Activated CD4-positive, alpha-beta T cell treated with anti-CD3 and anti-CD28 coated beads, Interleukin-2, amount 10 ng/mL, durations not matched to agents 24 days and 14 days (primary cell): Measurements from ENCODE around the gene NLRX1. TPM values are rescaled to one million over a fixed set of nuclear protein-coding genes. Genes with fewer than 3 reads are reported as not detected.
A peak's percentile ranks its signal among the peaks of the same experiment; 100 is the strongest.
"Not testable (repeated sequence)": the region's sequence is repeated elsewhere in the genome, so short reads cannot be mapped to it uniquely, and the experiment has no call there.

ENCODE experiments used
- DNase-seq: peaks from one replicate; pipeline ENCODE4 v3.0.0; 2022
- H3K27ac Mint-ChIP-seq: one replicate; pipeline ENCODE4 v1.8.0; 2022; ENCODE audit warnings: mild to moderate bottlenecking, mixed read lengths
- H3K27me3 Mint-ChIP-seq: one replicate; pipeline ENCODE4 v1.8.0; 2022; ENCODE audit warnings: mixed read lengths
- H3K36me3 Mint-ChIP-seq: one replicate; pipeline ENCODE4 v1.8.0; 2022; ENCODE audit warnings: low read depth, mild to moderate bottlenecking, mixed read lengths
- H3K4me1 Mint-ChIP-seq: one replicate; pipeline ENCODE4 v1.8.0; 2021; ENCODE audit warnings: mixed read lengths
- H3K4me3 Mint-ChIP-seq: one replicate; pipeline ENCODE4 v1.8.0; 2022; ENCODE audit warnings: mild to moderate bottlenecking, moderate library complexity, mixed read lengths
- H3K9me3 Mint-ChIP-seq: one replicate; pipeline ENCODE4 v1.8.0; 2021; ENCODE audit warnings: mixed read lengths
- intact Hi-C: fragments of 100-400 bp; cut with micrococcal nuclease; formaldehyde crosslinking; loops from one replicate; pipeline ENCODE4 v1.15.1; 2023
- total RNA-seq: library from RNA; stranded (reverse); gene quantifications from 2 replicates; pipeline ENCODE4 v1.2.3, GENCODE V29; 2022

The NLRX1 gene
- total RNA-seq, 1 donor from 2014 or later, result 25.0 TPM

DNA sequence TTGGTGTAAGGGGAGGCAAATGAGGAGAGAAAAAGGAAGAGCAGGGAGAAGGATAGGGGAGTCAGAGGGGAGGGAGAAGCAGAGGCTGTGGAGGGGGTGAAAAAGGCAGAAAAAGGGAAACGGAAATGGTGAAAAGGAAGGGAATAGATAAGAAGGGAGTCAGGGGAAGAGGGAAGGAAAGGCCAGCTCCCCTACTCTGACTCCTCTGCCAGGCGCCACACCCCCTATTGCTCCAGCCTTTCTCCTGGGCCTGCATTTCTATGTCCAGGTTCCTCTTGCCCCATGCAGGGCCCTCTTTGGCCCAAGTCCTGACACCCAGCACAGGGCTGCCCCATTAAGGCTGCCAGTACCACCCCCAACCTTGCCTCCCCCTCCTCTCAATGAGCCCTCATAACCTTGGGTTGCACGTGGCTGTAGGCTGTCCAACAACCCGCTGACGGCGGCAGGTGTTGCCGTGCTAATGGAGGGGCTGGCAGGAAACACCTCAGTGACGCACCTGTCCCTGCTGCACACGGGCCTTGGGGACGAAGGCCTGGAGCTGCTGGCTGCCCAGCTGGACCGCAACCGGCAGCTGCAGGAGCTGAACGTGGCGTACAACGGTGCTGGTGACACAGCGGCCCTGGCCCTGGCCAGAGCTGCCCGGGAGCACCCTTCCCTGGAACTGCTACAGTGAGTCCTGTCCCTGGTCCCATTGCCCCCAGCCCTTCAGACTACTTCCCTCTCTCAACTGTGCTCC is 13.3 kb downstream of the NLRX1 start:
- H3K9me3 Mint-ChIP-seq, result no peaks in the 10 kb centered on the region
- no peak overlapping the region for H3K4me3 Mint-ChIP-seq
- DNase-seq, result no peak
- peaks cover 22% of the 10 kb centered on the region for H3K36me3 Mint-ChIP-seq
- H3K4me1 Mint-ChIP-seq, result peaks cover 4% of the 10 kb centered on the region
- H3K27ac Mint-ChIP-seq, result no peak overlapping the region
- intact Hi-C loops, result no loop called here
- H3K27me3 Mint-ChIP-seq, result no peaks in the 10 kb centered on the region

DNA sequence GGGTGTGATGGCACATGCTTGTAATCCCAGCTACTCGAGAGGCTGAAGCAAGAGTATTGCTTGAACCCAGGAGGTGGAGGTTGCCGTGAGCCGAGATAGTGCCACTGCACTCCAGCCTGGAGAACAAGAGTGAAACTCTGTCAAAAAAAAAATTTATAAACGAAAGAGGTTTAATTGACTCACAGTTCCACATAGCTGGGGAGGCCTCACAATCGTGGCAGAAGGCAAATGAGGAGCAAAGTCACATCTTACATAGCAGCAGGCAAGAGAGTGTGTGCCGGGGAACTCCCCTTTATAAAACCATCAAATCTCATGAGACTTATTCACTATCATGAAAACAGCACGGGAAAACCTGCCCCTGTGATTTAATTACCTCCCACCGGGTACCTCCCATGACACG is 15.9 kb downstream of the NLRX1 start:
- H3K4me3 Mint-ChIP-seq, intact Hi-C loops, H3K27ac Mint-ChIP-seq, H3K9me3 Mint-ChIP-seq, H3K4me1 Mint-ChIP-seq, H3K27me3 Mint-ChIP-seq, DNase-seq: not testable (repeated sequence)
- peaks cover 16% of the 10 kb centered on the region for H3K36me3 Mint-ChIP-seq

DNA sequence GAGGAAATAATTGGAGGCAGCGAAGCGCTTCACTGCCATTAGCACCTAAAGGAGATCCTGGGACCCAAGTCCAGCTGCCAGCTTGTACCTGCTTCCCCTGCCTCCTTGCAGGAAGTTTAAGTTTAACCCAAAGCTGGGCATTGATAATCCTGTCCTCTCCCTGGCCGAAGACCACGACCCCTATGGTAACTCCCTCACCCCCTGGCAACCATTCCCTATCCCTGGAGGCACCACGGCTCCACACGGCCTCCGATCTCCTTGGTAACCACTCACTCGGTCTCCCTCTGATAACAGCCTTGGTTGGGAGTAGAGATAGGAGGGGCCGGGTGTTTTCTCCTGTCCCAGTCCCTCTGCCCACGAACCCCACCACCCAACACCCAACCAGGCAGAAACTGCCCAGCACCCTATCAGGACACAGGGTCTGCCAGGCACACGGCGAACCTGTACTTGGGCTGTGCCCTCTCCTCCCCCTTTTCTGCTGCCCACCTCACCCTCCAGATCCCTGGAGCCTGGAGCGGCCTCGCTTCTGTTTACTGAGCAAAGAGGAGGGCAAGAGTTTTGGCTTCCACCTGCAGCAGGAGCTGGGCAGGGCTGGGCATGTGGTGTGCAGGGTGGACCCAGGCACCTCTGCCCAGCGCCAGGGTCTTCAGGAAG is 17.6 kb downstream of the NLRX1 start:
- Mint-ChIP-seq H3K4me1 (no peaks in the 10 kb centered on the region), H3K4me3 (no peak overlapping the region), H3K27ac (no peak overlapping the region), H3K9me3 (no peaks in the 10 kb centered on the region), H3K27me3 (no peaks in the 10 kb centered on the region), H3K36me3 (peaks cover 11% of the 10 kb centered on the region)
- intact Hi-C loops, result no loop called here
- DNase-seq, result no peak

DNA sequence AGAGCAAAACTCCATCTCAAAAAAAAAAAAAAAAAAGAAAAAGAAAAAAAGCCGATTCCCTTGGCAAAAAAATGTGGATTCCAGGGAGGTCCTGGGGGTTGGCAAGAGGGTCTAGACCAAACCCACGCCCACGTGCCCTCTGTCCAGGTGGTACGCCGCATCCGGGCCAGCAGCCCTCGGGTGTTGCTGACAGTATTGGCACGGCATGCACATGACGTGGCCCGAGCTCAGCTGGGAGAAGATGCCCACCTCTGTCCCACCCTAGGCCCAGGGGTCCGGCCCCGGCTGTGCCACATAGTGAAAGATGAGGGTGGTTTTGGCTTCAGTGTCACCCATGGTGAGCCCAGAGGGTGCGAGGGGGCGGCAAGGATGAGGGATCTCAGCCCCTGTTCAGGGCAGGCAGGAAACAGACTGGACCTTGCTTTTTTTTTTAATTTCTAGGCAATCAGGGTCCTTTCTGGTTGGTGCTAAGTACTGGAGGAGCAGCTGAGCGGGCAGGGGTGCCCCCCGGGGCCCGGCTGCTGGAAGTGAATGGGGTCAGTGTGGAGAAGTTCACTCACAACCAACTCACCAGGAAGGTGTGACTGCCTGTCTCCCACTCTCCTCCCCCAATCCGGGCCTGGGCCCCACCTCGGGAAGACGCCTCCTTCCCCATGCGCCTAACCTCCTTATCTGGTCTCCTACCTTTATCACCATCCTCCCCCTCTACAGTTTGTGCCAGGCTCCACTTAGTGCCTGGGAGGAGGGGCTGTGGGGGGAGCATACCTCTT is 18.8 kb downstream of the NLRX1 start:
- H3K36me3 Mint-ChIP-seq, result peaks cover 4% of the 10 kb centered on the region
- intact Hi-C loops, result no loop called here
- no peaks in the 10 kb centered on the region for H3K4me1 Mint-ChIP-seq
- H3K9me3 Mint-ChIP-seq, result no peaks in the 10 kb centered on the region
- H3K27me3 Mint-ChIP-seq, result no peaks in the 10 kb centered on the region
- no peak overlapping the region for H3K4me3 Mint-ChIP-seq
- no peak for DNase-seq
- H3K27ac Mint-ChIP-seq, result no peak overlapping the region

DNA sequence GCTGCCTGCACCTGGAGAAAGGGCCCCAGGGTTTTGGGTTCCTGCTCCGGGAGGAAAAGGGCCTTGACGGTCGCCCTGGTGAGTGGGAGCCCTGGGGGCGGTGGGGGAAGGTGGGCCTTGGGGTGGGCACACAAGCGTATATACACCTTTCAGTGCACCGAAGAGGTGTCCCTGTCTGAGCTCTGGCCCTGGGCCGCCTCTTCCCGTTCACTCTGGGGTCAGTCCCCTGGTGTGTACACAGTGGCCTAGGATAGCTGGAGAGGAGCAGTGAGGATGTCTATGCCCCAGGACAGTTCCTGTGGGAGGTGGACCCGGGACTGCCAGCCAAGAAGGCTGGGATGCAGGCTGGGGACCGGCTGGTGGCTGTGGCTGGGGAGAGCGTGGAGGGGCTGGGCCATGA is 19.5 kb downstream of the NLRX1 start:
- Mint-ChIP-seq H3K9me3 (no peaks in the 10 kb centered on the region), H3K27ac (no peak overlapping the region), H3K4me1 (no peaks in the 10 kb centered on the region), H3K4me3 (no peak overlapping the region), H3K36me3 (peaks cover 3% of the 10 kb centered on the region), H3K27me3 (no peaks in the 10 kb centered on the region)
- no peak for DNase-seq
- intact Hi-C loops, result no loop called here

DNA sequence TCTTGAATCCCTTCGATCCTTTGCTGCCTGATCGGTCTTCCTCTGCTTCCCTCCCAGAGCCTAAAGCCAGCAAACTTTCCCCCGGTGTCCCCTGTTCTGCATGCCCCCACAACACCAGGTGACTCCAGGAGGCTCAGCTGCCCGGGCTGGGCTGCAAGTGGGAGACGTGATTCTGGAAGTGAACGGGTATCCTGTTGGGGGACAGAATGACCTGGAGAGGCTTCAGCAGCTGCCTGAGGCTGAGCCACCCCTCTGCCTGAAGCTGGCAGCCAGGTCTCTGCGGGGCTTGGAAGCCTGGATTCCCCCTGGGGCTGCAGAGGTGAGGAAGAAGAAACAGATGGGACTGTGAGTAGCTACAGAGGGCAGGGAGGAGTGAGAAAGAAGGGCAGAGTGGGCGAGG is 20.4 kb downstream of the NLRX1 start:
- Mint-ChIP-seq H3K27me3 (no peaks in the 10 kb centered on the region), H3K4me3 (no peak overlapping the region), H3K27ac (no peak overlapping the region)

DNA sequence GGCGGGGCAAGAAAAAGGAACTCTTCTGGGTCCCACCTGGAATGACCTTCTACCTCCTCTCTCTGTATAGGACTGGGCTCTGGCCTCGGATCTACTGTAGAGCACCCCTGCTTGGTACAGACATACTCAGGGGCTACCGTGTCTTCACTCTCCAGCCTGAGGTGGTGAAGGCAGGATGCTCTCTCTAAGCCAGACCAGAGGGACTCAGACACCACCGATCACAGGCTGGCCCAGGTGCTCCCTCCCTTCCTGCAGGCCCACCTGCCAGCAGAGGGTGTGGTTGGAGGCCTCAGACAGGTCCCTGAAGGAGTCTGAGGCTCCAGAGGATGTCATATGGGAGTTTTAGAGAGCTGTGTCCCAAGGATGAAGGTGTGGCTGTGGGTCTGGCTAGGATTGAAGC is 20.9 kb downstream of the NLRX1 start:
- Mint-ChIP-seq H3K4me3 (no peak overlapping the region), H3K9me3 (no peaks in the 10 kb centered on the region), H3K27me3 (no peaks in the 10 kb centered on the region), H3K4me1 (no peaks in the 10 kb centered on the region), H3K36me3 (no peaks in the 10 kb centered on the region), H3K27ac (no peak overlapping the region)
- intact Hi-C loops, result no loop called here
- DNase-seq, result no peak

More for the DNA sequence above, 20.4 kb downstream of the NLRX1 start:
- DNase-seq, result no peak
- no peaks in the 10 kb centered on the region for H3K4me1 Mint-ChIP-seq
- intact Hi-C loops, result no loop called here
- H3K36me3 Mint-ChIP-seq, result no peaks in the 10 kb centered on the region
- no peaks in the 10 kb centered on the region for H3K9me3 Mint-ChIP-seq

DNA sequence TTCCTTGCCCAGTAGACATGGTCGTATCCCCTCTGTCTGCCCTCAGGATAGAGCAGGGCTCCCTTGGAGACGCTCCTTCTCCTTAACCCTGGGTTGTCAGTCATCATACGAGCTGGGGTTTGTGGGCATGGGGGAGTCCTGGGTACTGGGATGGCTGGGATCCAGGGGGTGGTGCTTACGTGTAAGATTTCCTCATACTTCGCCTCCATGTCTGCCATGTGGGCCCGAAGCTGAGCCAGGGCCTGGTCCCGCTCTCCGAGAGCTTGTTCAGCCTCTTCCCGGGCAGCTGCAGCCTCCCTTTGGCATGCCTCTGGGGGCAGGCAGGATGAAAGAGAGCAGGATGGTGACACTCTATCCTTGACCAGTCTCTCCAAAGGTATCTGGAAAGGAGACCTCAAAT is 22.0 kb downstream of the NLRX1 start:
- no peak overlapping the region for H3K4me3 Mint-ChIP-seq
- H3K4me1 Mint-ChIP-seq, result no peaks in the 10 kb centered on the region
- DNase-seq, result no peak
- no peaks in the 10 kb centered on the region for H3K9me3 Mint-ChIP-seq
- H3K27ac Mint-ChIP-seq, result no peak overlapping the region
- no peaks in the 10 kb centered on the region for H3K27me3 Mint-ChIP-seq
- intact Hi-C loops, result no loop called here
- H3K36me3 Mint-ChIP-seq, result no peaks in the 10 kb centered on the region

DNA sequence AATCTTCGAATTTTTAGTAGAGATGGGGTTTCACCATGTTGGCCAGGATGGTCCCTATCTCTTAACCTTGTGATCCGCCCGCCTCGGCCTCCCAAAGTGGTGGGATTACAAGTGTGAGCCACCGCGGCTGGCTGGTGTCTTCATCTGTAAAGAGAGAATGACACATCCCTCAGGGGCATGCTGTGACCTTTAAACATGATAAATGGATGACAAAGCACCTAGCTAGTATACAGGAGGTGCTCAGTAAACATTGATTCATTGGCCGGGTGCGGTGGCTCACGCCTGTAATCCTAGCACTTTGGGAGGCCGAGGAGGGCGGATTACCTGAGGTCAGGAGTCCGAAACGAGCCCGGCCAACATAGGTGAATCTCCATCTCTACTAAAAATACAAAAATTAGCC is 22.7 kb downstream of the NLRX1 start:
- H3K27me3 Mint-ChIP-seq, H3K9me3 Mint-ChIP-seq, H3K27ac Mint-ChIP-seq, DNase-seq, H3K4me3 Mint-ChIP-seq, intact Hi-C loops, H3K36me3 Mint-ChIP-seq, H3K4me1 Mint-ChIP-seq: not testable (repeated sequence)

DNA sequence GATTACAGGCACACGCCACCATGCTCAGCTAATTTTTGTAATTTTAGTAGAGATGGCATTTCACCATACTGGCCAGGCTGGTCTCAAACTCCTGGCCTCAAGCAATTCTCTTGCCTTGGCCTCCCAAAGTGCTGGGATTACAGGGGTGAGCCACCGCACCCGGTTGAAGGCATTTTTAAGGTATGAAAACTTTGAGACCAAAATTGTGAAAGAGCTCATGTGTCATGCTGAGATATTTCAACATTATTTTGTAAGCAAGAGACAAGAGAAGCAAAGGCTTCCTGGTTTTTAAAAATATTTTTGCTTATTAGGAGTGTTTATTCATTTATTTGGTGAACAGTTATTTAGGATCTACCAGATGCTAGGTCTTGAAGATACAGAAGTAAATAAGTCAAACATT is 23.6 kb downstream of the NLRX1 start:
- no peak for DNase-seq
- H3K27me3 Mint-ChIP-seq, result no peaks in the 10 kb centered on the region
- H3K4me1 Mint-ChIP-seq, result peaks cover 6% of the 10 kb centered on the region
- H3K4me3 Mint-ChIP-seq, result no peak overlapping the region
- H3K36me3 Mint-ChIP-seq, result no peaks in the 10 kb centered on the region
- intact Hi-C loops, result no loop called here
- H3K27ac Mint-ChIP-seq, result no peak overlapping the region
- no peaks in the 10 kb centered on the region for H3K9me3 Mint-ChIP-seq

DNA sequence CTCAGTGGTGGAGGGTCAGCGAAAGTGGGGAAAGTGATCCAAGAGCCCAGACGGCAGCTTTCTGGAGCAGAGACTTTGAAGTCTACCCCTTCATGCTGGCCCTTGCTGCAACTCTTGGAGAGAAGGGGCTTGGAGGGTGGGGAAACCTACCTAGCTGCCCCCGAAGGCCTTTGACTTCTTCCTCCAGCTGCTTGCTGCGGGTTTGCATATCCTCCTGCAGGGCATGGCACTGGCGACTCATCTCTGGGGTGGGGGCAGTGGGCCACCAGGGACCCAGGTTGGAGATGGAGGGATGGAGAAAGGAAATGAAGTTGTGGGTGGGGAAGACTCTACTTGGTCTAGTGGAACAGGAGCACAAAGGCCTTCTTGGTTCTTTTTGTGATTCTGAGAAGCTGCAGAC is 24.5 kb downstream of the NLRX1 start:
- Mint-ChIP-seq H3K9me3 (no peaks in the 10 kb centered on the region), H3K36me3 (no peaks in the 10 kb centered on the region), H3K27ac (no peak overlapping the region), H3K4me1 (peaks cover 6% of the 10 kb centered on the region), H3K4me3 (no peak overlapping the region), H3K27me3 (no peaks in the 10 kb centered on the region)
- DNase-seq, result no peak
- intact Hi-C loops, result no loop called here

DNA sequence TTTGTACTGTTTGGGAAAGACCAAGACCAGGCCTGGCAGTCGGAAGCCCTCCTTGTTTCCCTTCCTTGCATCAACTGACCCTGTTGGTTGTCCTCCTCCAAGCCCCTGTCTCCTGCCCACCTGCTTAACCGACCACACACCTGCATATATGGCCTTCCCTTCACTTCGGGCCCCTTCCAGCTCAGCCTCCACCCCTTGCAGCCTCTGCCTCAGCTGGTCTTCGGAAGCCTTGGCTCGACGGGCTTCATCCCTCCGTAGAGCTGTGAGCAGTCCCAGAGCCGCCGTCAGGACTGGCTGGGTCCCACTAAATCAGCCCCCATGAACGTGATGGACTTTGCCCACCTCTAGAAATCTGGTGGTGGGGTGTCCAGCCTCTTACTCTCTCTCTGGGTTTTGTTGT is 25.1 kb downstream of the NLRX1 start:
- intact Hi-C loops, result no loop called here
- Mint-ChIP-seq H3K27me3 (no peaks in the 10 kb centered on the region), H3K4me3 (no peak overlapping the region), H3K27ac (peak overlapping the region; percentile 45), H3K36me3 (no peaks in the 10 kb centered on the region), H3K4me1 (peaks cover 6% of the 10 kb centered on the region), H3K9me3 (no peaks in the 10 kb centered on the region)
- no peak for DNase-seq

DNA sequence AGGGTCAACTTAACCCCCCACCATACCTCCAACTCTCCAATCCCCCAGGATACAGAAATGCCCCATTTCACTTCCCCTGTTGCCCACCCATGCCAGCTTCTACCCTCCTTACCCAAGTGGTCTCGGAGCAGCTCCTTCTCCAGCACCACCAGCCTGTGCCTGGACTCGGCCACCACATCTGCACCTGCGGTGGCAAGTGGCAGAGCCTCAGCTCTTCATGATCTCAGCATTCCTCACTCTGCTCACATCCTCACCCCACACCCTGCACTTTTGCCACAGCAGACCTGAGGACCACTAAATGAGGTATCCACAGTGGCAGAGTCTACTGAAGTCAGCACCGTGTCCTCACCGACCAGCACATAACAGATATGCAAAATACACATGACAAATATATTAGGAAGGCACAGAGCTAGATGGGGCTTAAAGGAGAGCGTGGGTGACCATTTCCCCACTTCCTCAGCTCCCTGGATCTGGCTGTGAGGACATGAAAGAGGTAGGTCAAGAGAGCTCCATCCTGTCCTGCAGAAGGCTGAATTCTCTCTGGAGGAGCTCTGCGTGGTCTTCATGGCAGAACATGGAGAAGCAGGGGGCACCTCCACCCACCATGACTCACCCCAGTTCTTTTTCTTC is 26.4 kb downstream of the NLRX1 start:
- H3K36me3 Mint-ChIP-seq, result no peaks in the 10 kb centered on the region
- H3K4me1 Mint-ChIP-seq, result peaks cover 6% of the 10 kb centered on the region
- intact Hi-C loops, result no loop called here
- no peak for DNase-seq
- no peak overlapping the region for H3K4me3 Mint-ChIP-seq
- H3K9me3 Mint-ChIP-seq, result no peaks in the 10 kb centered on the region
- no peak overlapping the region for H3K27ac Mint-ChIP-seq
- no peaks in the 10 kb centered on the region for H3K27me3 Mint-ChIP-seq

DNA sequence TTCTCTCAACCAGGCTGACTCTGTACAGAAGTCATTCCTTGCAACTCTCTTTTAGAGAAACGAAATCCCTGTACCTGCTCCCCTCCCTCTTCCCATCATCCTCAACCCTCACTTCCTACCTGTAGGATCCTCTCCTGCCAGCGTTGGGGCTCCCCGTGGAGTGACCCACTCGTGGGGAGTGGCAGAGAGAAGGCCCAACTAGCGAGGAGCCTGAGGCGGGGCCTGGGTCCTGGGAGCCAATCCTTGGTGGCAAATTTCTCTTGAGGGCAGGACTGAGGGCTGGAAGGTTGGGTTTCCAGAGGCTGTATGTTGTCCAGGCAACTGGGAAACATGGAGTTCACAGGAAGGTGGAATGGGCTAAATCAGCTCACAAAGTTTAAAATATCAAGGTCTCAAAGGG is 27.2 kb downstream of the NLRX1 start:
- Mint-ChIP-seq H3K27me3 (no peaks in the 10 kb centered on the region), H3K4me3 (no peak overlapping the region), H3K9me3 (no peaks in the 10 kb centered on the region), H3K4me1 (peaks cover 6% of the 10 kb centered on the region), H3K36me3 (no peaks in the 10 kb centered on the region), H3K27ac (no peak overlapping the region)
- DNase-seq, result no peak
- intact Hi-C loops, result loop anchor here (2.0 kb wide), 3 partner anchors 51 to 131 kb away; partner anchors contain the start of gene DPAGT1
